IMR-90 (cell line): Measurements from ENCODE around the gene MRPL20. TPM values are rescaled to one million over a fixed set of nuclear protein-coding genes. Genes with fewer than 3 reads are reported as not detected.

ENCODE experiments used
- ATAC-seq: fragments of 200-7000 bp; cut with Tn5 transposase; 2 replicates; pipeline ENCODE4 v1.9.1; 2020; ENCODE audit warnings: low read depth, mild to moderate bottlenecking, moderate library complexity
- BruUV-seq: library from RNA; stranded (reverse); fragments of 400-500 nt; replicated peaks from 2 replicates; lab custom pipeline; 2021; lab: Mats Ljungman, UMichigan
- CTCF ChIA-PET: fragments of 300-600 bp; formaldehyde crosslinking; extraction: SDS; loops from one replicate; lab custom pipeline; 2021; ENCODE audit warnings: antibody characterized with exemption; lab: Yijun Ruan, JAX
- POLR2A ChIA-PET: fragments of 300-600 bp; sonication (Branson Sonifier 250); formaldehyde crosslinking; loops from one replicate; lab custom pipeline; 2022; ENCODE audit warnings: antibody characterized with exemption; ENCODE audit not compliant: unreplicated experiment; lab: Charles Lee
- DNase-seq: peaks from one replicate; pipeline ENCODE4 v3.0.0; 2013
- H2AFZ ChIP-seq: replicated peaks from 2 replicates; pipeline ENCODE3; 2013; ENCODE audit warnings: low read length, mild to moderate bottlenecking; ENCODE audit not compliant: poor library complexity
- H2AK5ac ChIP-seq: 2 replicates; pipeline ENCODE4 v1.6.1; 2013; ENCODE audit warnings: low read depth, low read length, inconsistent platforms
- H2AK9ac ChIP-seq: replicated peaks from 2 replicates; pipeline ENCODE3; 2013; ENCODE audit warnings: mild to moderate bottlenecking, low read depth, low read length, moderate library complexity; ENCODE audit not compliant: poor library complexity
- H2BK120ac ChIP-seq: 2 replicates; pipeline ENCODE4 v1.6.1; 2013; ENCODE audit warnings: low read depth, low read length, inconsistent platforms
- H2BK15ac ChIP-seq: 3 replicates; pipeline ENCODE4 v1.6.1; 2013; ENCODE audit warnings: low read depth, low read length, inconsistent platforms
- H2BK20ac ChIP-seq: 2 replicates; pipeline ENCODE4 v1.6.1; 2013; ENCODE audit warnings: low read depth, mild to moderate bottlenecking, inconsistent platforms, low read length, moderate library complexity
- H2BK5ac ChIP-seq: 2 replicates; pipeline ENCODE4 v1.6.1; 2013; ENCODE audit warnings: mild to moderate bottlenecking, low read depth, low read length, inconsistent platforms; ENCODE audit not compliant: poor library complexity, severe bottlenecking
- H3K14ac ChIP-seq: replicated peaks from 2 replicates; pipeline ENCODE4 v1.6.1; 2013; ENCODE audit warnings: low read depth, low read length, inconsistent platforms
- H3K18ac ChIP-seq: 2 replicates; pipeline ENCODE4 v1.6.1; 2013; ENCODE audit warnings: low read depth, low read length, control low read depth
- H3K23ac ChIP-seq: 2 replicates; pipeline ENCODE4 v1.6.1; 2013; ENCODE audit warnings: low read depth, low read length, inconsistent platforms
- H3K27ac ChIP-seq: 2 replicates; pipeline ENCODE4 v1.5.1; 2013; ENCODE audit warnings: mild to moderate bottlenecking, control low read depth, low read length; ENCODE audit not compliant: insufficient read depth
- H3K27me3 ChIP-seq: 2 replicates; pipeline ENCODE4 v1.6.1; 2013; ENCODE audit warnings: low read length; ENCODE audit not compliant: control insufficient read depth, insufficient read depth
- H3K36me3 ChIP-seq: 2 replicates; pipeline ENCODE4 v1.6.1; 2013; ENCODE audit warnings: low read length, mixed read lengths; ENCODE audit not compliant: control insufficient read depth, insufficient read depth
- H3K4ac ChIP-seq: 2 replicates; pipeline ENCODE4 v1.6.1; 2013; ENCODE audit warnings: low read depth, low read length, inconsistent platforms
- H3K4me1 ChIP-seq: 2 replicates; pipeline ENCODE4 v1.6.1; 2013; ENCODE audit warnings: low read length, mixed read lengths; ENCODE audit not compliant: control insufficient read depth, insufficient read depth
- H3K4me2 ChIP-seq: 2 replicates; pipeline ENCODE4 v1.6.1; 2013; ENCODE audit warnings: low read depth, mild to moderate bottlenecking, control low read depth, low read length, moderate library complexity
- H3K4me3 ChIP-seq: 2 replicates; pipeline ENCODE4 v1.5.1; 2013; ENCODE audit warnings: low read depth, mild to moderate bottlenecking, control low read depth, low read length, moderate library complexity; ENCODE audit not compliant: insufficient read depth
- H3K56ac ChIP-seq: 2 replicates; pipeline ENCODE4 v1.6.1; 2013; ENCODE audit warnings: low read length, inconsistent platforms; ENCODE audit not compliant: insufficient read depth; ENCODE audit errors: extremely low read depth
- H3K79me1 ChIP-seq, 2 experiments: 2 replicates each; pipeline ENCODE4 v1.6.1; 2013; ENCODE audit warnings: low read length in 2 of 2, inconsistent platforms in 1 of 2, low read depth in 1 of 2
- H3K9ac ChIP-seq: 2 replicates; pipeline ENCODE4 v1.6.1; 2013; ENCODE audit warnings: low read depth, low read length, control low read depth
- H3K9me1 ChIP-seq: 2 replicates; pipeline ENCODE4 v1.6.1; 2013; ENCODE audit warnings: low read length, inconsistent platforms; ENCODE audit not compliant: insufficient read depth
- H3K9me3 ChIP-seq: 2 replicates; pipeline ENCODE4 v1.6.1; 2013; ENCODE audit warnings: low read length; ENCODE audit not compliant: control insufficient read depth, insufficient read depth
- H4K20me1 ChIP-seq: 2 replicates; pipeline ENCODE4 v1.6.1; 2013; ENCODE audit warnings: low read length, inconsistent platforms; ENCODE audit not compliant: insufficient read depth
- H4K5ac ChIP-seq: 2 replicates; pipeline ENCODE4 v1.6.1; 2013; ENCODE audit warnings: mild to moderate bottlenecking, low read depth, low read length, control low read depth
- H4K8ac ChIP-seq, 2 experiments: 2 replicates each; pipeline ENCODE4 v1.6.1; 2013; ENCODE audit warnings: low read depth in 2 of 2, low read length in 2 of 2, control low read depth in 1 of 2, inconsistent platforms in 1 of 2
- H4K91ac ChIP-seq: 2 replicates; pipeline ENCODE4 v1.6.1; 2013; ENCODE audit warnings: low read depth, low read length, inconsistent platforms; ENCODE audit not compliant: insufficient read depth
- CEBPB ChIP-seq: IDR thresholded peaks from 2 replicates; pipeline ENCODE4 v1.6.1; 2012; ENCODE audit warnings: low read depth, low read length, improper control_type of control experiment
- MXI1 ChIP-seq: IDR thresholded peaks from 2 replicates; pipeline ENCODE4 v1.6.1; 2012; ENCODE audit warnings: low read depth, mild to moderate bottlenecking, low read length, moderate library complexity, borderline replicate concordance
- whole genome bisulfite sequencing, 2 experiments: methylation state at CpG; one replicate each; pipeline versions ENCODE4 v1.1.5 to v1.1.7; 2013; ENCODE audit warnings: missing lambda C conversion rate in 2 of 2; ENCODE audit not compliant: insufficient read length in 1 of 2; ENCODE audit errors: extremely low coverage in 2 of 2; 5-methylcytosine and 5-hydroxymethylcytosine counted together
- dilution Hi-C: fragments of 300-500 bp; cut with HindIII; formaldehyde crosslinking; loops from one replicate; pipeline ENCODE4 v1.14.3; 2018; ENCODE audit warnings: low sequenced_read_pairs; ENCODE audit not compliant: unreplicated experiment
- in situ Hi-C: fragments of 300-500 bp; cut with MboI; formaldehyde crosslinking; loops from 3 replicates; pipeline ENCODE4 v1.14.3; 2019; ENCODE audit warnings: low sequenced_read_pairs, inconsistent platforms, mixed read lengths
- intact Hi-C: fragments of 100-400 bp; cut with micrococcal nuclease; formaldehyde crosslinking; loops from 2 replicates; pipeline ENCODE4 v1.10.0; 2022
- polyA plus RNA-seq, 3 experiments: library from polyadenylated mRNA; depleted of rRNA; stranded (reverse); fragments of >200 nt; gene quantifications; 2 replicates each; pipeline ENCODE4 v1.2.3, GENCODE V29; 2012; ENCODE audit warnings: low replicate concordance in 1 of 3
- total RNA-seq: library from RNA; depleted of rRNA; stranded (reverse); fragments of >200 nt; gene quantifications from 2 replicates; pipeline ENCODE4 v1.2.3, GENCODE V29; 2012

The MRPL20 gene
- total and polyA plus RNA-seq, 2 of the 4 experiments (the other 2 are of a cell fraction) = 141 to 157 TPM

- Histone ChIP-seq H3K4me2 (no peak overlapping the region), H3K18ac (no peak overlapping the region), H2AK9ac (peak overlapping the region; percentile 21), H3K27ac (no peak overlapping the region), H2BK5ac (no peak overlapping the region), H2BK15ac (no peak overlapping the region), H3K56ac (no peak overlapping the region), H3K27me3 (peaks cover 2% of the 10 kb centered on the region; the same call in 1 of the 2 replicates), H2AK5ac (no peak overlapping the region), H3K79me1 (0 out of 4 replicates have a peak, but pooled peaks cover 0 to 3% of the 10 kb centered on the region in 2 experiments), H3K4ac (no peak overlapping the region), H2BK20ac (no peak overlapping the region), H4K20me1 (no peaks in the 10 kb centered on the region), H3K4me1 (0 out of 2 replicates have a peak, but pooled peaks cover 2% of the 10 kb centered on the region), H3K4me3 (no peak overlapping the region), H4K5ac (no peak overlapping the region), H3K23ac (no peak overlapping the region), H2AFZ (peak overlapping the region; percentile 78), H3K9ac (no peak overlapping the region), H3K9me1 (0 out of 2 replicates have a peak, but pooled peaks cover 2% of the 10 kb centered on the region), H3K36me3 (no peaks in the 10 kb centered on the region), H3K14ac (no peak overlapping the region), H4K8ac (no peak overlapping the region), H3K9me3 (no peaks in the 10 kb centered on the region), H4K91ac (no peak overlapping the region), H2BK120ac (no peak overlapping the region)
- ChIA-PET CTCF (interaction anchor here (1.4 to 2.1 kb wide), 3 partner anchors 10 to 40 kb away, joined by 4 to 6 read pairs (median 6); partner anchors contain the start of gene ATAD3C), POLR2A (no interaction called here)
- intact Hi-C loops = loop anchor here (5.0 kb wide), 1 partner anchor 33 kb away; the partner anchor contains the start of gene MRPL20
- in situ Hi-C loops = no loop called here
- WGBS, 2 experiments = 94% methylated on average over 7 of the region's 26 CpGs; no CpG with 5 or more reads in 1 of the 2 experiments
- dilution Hi-C loops = no loop called here
- no TSS peak for BruUV-seq
- TF ChIP-seq MXI1 (no peak), CEBPB (no peak)
- DNase-seq (no peak), ATAC-seq (no peak)
Observed at GRCh38 chr1:1440262-1441001, 33.3 kb upstream of the MRPL20 start.
